ENCODE results near the gene C11orf68. TPM values are rescaled to one million over a fixed set of nuclear protein-coding genes. Genes with fewer than 3 reads are reported as not detected.

C11orf68 gene
- total and polyA plus RNA-seq, 2 of the 8 experiments (the other 6 are each of a cell fraction or from before 2014, with no cell fraction given), result 24.0 to 51.2 TPM

DNA sequence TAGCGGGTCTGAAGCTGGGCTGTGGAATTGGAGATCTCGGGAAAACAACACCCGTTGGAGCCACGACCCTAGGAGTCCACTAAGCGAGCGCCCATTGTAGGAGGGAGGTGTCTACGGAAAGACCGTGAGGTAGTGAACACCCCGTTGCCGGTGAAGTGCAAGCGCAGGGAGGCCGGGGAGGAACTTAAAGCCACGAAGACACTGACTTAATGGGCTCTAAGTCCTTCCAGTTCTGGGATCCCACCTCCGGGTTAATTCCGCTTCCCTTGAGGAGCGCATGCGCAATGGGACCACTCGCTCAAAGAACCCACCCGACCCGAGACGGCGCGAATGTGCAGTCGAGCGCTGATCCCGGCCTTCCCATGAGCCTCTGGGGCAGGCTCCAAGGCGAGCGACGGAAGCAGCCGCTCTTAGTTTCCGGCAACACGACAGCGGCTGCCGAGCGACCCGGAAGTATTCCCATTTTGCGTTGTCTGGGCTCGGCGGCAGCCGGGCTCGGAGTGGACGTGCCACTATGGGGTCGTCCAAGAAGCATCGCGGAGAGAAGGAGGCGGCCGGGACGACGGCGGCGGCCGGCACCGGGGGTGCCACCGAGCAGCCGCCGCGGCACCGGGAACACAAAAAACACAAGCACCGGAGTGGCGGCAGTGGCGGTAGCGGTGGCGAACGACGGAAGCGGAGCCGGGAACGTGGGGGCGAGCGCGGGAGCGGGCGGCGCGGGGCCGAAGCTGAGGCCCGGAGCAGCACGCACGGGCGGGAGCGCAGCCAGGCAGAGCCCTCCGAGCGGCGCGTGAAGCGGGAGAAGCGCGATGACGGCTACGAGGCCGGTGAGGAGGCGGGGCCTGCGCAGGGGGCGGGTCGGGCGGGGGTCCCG is 42.6 kb upstream of the C11orf68 start, which contains the start of gene SART1:
Gene SART1 (plus strand): TSS at position 468 of the 874 bp plus-strand sequence. CDS start 47 bp downstream, at position 515.
- CTCF ChIA-PET (ENCODE audit: partially characterized antibody), result interaction anchor here (0.6 to 2.2 kb wide), 7 partner anchors 15 to 177 kb away, joined by 3 to 7 read pairs (median 3); partner anchors contain the start of genes CCDC85B and FIBP
- TF ChIP-seq FOSL1 (IDR thresholded peaks at IDR 0.05; ENCODE audit: insufficient read depth, low read depth, low read length) (no peak), SAP30 (IDR thresholded peaks at IDR 0.05; ENCODE audit: insufficient read depth, insufficient replicate concordance, low read length) (no peak), POLR2AphosphoS5 (IDR thresholded peaks at IDR 0.05; ENCODE audit: low read depth, low read length) (peak; percentile 83), SRF (IDR thresholded peaks at IDR 0.05; ENCODE audit: low read depth, low read length) (0 out of 2 replicates have a peak, but pooled peaks have one; percentile 11), POLR2A (IDR thresholded peaks at IDR 0.05; ENCODE audit: control extremely low read depth in 1 of 2, low read depth in 2 of 2, low read length in 2 of 2) (peak in 1 of 2 experiments; percentile 86; a peak in 2 of 3 replicates), PHF8 (conservative IDR thresholded peaks at IDR 0.05; ENCODE audit: low read depth, low read length) (peak; percentile 91), TAF7 (optimal IDR thresholded peaks at IDR 0.05; ENCODE audit: borderline replicate concordance, low read depth, low read length) (peak; percentile 81), KDM5A (IDR thresholded peaks at IDR 0.05; ENCODE audit: low read length) (peak; percentile 57), GTF2F1 (IDR thresholded peaks at IDR 0.05; ENCODE audit: borderline replicate concordance, low read depth, low read length) (0 out of 2 replicates have a peak, but pooled peaks have one; percentile 20), NRF1 (IDR thresholded peaks at IDR 0.05; ENCODE audit: low read depth, low read length) (peak; percentile 93), CREB1 (IDR thresholded peaks at IDR 0.05) (peak; percentile 63; the same call in 1 of the 2 replicates)

More for the DNA sequence above, 42.6 kb upstream of the C11orf68 start, which contains the start of gene SART1:
- no peak within 1 kb of the TSS for H2AK5ac ChIP-seq (ENCODE audit: low read depth, low read length)
- H3K4me1 ChIP-seq (replicated peaks in 1 of 4; ENCODE audit: control insufficient read depth in 3 of 4, insufficient read depth in 4 of 4, low read length in 3 of 4), result peaks cover 0 to 14% (median 3%) of the 10 kb centered on the region in 4 experiments; a peak in 5 of 7 replicates
- H4K91ac ChIP-seq (replicated peaks; ENCODE audit: insufficient read length, low read length), result no peak within 1 kb of the TSS
- FAIRE-seq (peak; percentile 69), DNase-seq (ENCODE audit: low read depth in 1 of 2, low spot score in 2 of 2) (peak; percentile 92 to 96)
- H2BK120ac ChIP-seq (replicated peaks; ENCODE audit: low read depth, low read length), result no peak within 1 kb of the TSS
- H3K4ac ChIP-seq (replicated peaks; ENCODE audit: insufficient read length, low read depth, low read length), result peak within 1 kb of the TSS; percentile 67
- H4K8ac ChIP-seq (ENCODE audit: extremely low read depth, insufficient read depth, low read length), result peak within 1 kb of the TSS; percentile 96
- H2AFZ ChIP-seq (ENCODE audit: low read length), result peak within 1 kb of the TSS; percentile 23; the same call in 1 of the 2 replicates
- POLR2A ChIA-PET (ENCODE audit: partially characterized antibody), result interaction anchor here (0.7 to 1.6 kb wide), 14 partner anchors 8 to 108 kb away, joined by 3 to 5 read pairs (median 3); partner anchors contain the start of gene MUS81
- no peak within 1 kb of the TSS for H2BK20ac ChIP-seq (ENCODE audit: low read length)
- H2BK12ac ChIP-seq (ENCODE audit: low read depth, low read length), result peak within 1 kb of the TSS; percentile 44
- H4K20me1 ChIP-seq (replicated peaks in 1 of 2; ENCODE audit: control insufficient read depth in 1 of 2, insufficient read depth in 2 of 2, low read length in 2 of 2), result peaks cover 1 to 9% of the 10 kb centered on the region in 2 experiments
- H3K56ac ChIP-seq (replicated peaks; ENCODE audit: insufficient read length, low read depth, low read length), result no peak within 1 kb of the TSS
- H3K27ac ChIP-seq (ENCODE audit: low read depth, low read length), result peak within 1 kb of the TSS; percentile 72
- H3K23me2 ChIP-seq (ENCODE audit: low read depth, low read length), result peaks cover 14% of the 10 kb centered on the region; the same call in 1 of the 2 replicates
- H3K4me3 ChIP-seq (ENCODE audit: extremely low read depth in 1 of 4, insufficient read depth in 2 of 4, low read depth in 3 of 4, low read length in 4 of 4), result peak within 1 kb of the TSS; percentile 80 to 92 (median 88)
- H3K9me3 ChIP-seq (ENCODE audit: insufficient read depth in 2 of 2, low read depth in 1 of 2, low read length in 1 of 2), result no peaks in the 10 kb centered on the region
- H3K23ac ChIP-seq (ENCODE audit: insufficient read length), result no peak within 1 kb of the TSS
- H3K79me2 ChIP-seq (ENCODE audit: control insufficient read depth in 1 of 2, insufficient read depth in 2 of 2, low read length in 2 of 2), result peaks cover 11 to 21% of the 10 kb centered on the region in 2 experiments
- H3K36me3 ChIP-seq (ENCODE audit: control insufficient read depth in 2 of 4, insufficient read depth in 4 of 4, low read length in 3 of 4), result peaks cover 8 to 23% (median 16%) of the 10 kb centered on the region in 4 experiments
- H3K79me1 ChIP-seq (ENCODE audit: low read depth, low read length), result peaks cover 9% of the 10 kb centered on the region
- H3K18ac ChIP-seq (ENCODE audit: extremely low read depth, low read length), result peak within 1 kb of the TSS; percentile 71
- peak within 1 kb of the TSS; percentile 54 for H4K5ac ChIP-seq (ENCODE audit: insufficient read length, low read depth, low read length)
- H3K27me3 ChIP-seq (replicated peaks in 1 of 4; ENCODE audit: control insufficient read depth in 3 of 4, extremely low read depth in 1 of 4, insufficient read depth in 3 of 4, low read length in 3 of 4), result no peaks in the 10 kb centered on the region
- H2BK15ac ChIP-seq (ENCODE audit: low read length), result no peak within 1 kb of the TSS
- no peak within 1 kb of the TSS for H3K14ac ChIP-seq (ENCODE audit: insufficient read length)
- H2BK5ac ChIP-seq (ENCODE audit: low read depth, low read length), result peak within 1 kb of the TSS; percentile 88
- peak within 1 kb of the TSS; percentile 78 to 88 (median 86) for H3K9ac ChIP-seq (replicated peaks in 1 of 4; ENCODE audit: extremely low read depth in 1 of 4, low read depth in 3 of 4, low read length in 3 of 4)
- H3K4me2 ChIP-seq (ENCODE audit: insufficient read depth in 1 of 2, low read depth in 2 of 2, low read length in 2 of 2), result peak within 1 kb of the TSS; percentile 71 to 91
- WGBS, 2 experiments (ENCODE audit: extremely low coverage in 1 of 2, insufficient coverage in 1 of 2, insufficient read length in 1 of 2, insufficient replicate concordance in 2 of 2, low coverage in 1 of 2, low lambda C conversion rate in 2 of 2, missing lambda C conversion rate in 1 of 2), result 2% methylated on average over 71 of the region's 97 CpGs; no CpG with 5 or more reads in 1 of the 2 experiments
